BLaER1 treated with 17β-estradiol and CSF1 and Interleukin-3, amounts not matched to agents 10 nM and 100 nM (cell line): ENCODE results near the gene RFX3.

Experiments
- H3K27ac ChIP-seq, 11 experiments: shearing (Covaris generic); formaldehyde crosslinking; 2 replicates each; pipeline ENCODE4 v1.8.1; 2022
- H3K27me3 ChIP-seq, 11 experiments: shearing (Covaris generic); formaldehyde crosslinking; 2 replicates each; pipeline ENCODE4 v1.8.1; 2022
- H3K36me3 ChIP-seq, 11 experiments: shearing (Covaris generic); formaldehyde crosslinking; 2 replicates each; pipeline ENCODE4 v1.8.1; 2022
- H3K4me1 ChIP-seq, 10 experiments: shearing (Covaris generic); formaldehyde crosslinking; 2 replicates each; pipeline ENCODE4 v1.8.1; 2022
- H3K4me2 ChIP-seq, 11 experiments: shearing (Covaris generic); formaldehyde crosslinking; 2 replicates each; pipeline ENCODE4 v1.8.1; 2022
- H3K4me3 ChIP-seq, 10 experiments: shearing (Covaris generic); formaldehyde crosslinking; 2 replicates each; pipeline ENCODE4 v1.8.1; 2022
- H3K9ac ChIP-seq, 11 experiments: shearing (Covaris generic); formaldehyde crosslinking; 2 replicates each; pipeline ENCODE4 v1.8.1; 2022
- H3K9me3 ChIP-seq, 11 experiments: shearing (Covaris generic); formaldehyde crosslinking; replicated peaks in 1 of 11; 2 replicates each; pipeline ENCODE4 v1.8.1; 2022
- H4K20me1 ChIP-seq, 11 experiments: shearing (Covaris generic); formaldehyde crosslinking; 2 replicates each; pipeline ENCODE4 v1.8.1; 2022
- Cebpa-rat ChIP-seq, 11 experiments: shearing (Covaris generic); IDR thresholded peaks; 2 replicates each; pipeline ENCODE4 v1.8.1; 2022

RFX3 gene

DNA sequence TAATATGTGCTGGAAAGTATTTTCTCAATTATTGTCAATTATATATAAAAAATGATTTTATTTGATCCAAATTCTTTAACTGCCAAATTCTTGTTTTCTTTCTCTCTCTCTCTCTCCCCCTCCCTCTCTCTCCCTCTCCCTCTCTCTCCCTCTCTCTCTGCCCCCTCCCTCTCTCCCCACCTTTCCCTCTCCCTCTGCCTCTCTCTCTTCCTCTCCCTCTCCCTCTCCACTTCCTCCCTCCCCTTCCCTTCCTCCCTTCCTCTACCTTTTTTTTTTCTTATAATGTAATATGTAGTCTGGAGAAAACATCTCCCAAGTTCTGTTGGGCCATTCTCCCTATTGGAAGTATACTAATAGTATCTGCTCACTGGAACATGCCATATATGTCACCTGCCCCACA, 6.4 kb upstream of the RFX3 start:
- H3K36me3 ChIP-seq = peaks cover 6 to 28% (median 11%) of the 10 kb centered on the region in 11 experiments; a peak in 15 of 22 replicates
- TF ChIP-seq Cebpa-rat (IDR thresholded peaks at IDR 0.05) = no peak
- no peaks in the 10 kb centered on the region for H4K20me1 ChIP-seq
- peaks cover 17 to 22% (median 19%) of the 10 kb centered on the region in 10 experiments for H3K4me1 ChIP-seq
- H3K4me2 ChIP-seq = no peak overlapping the region
- H3K27me3 ChIP-seq = no peaks in the 10 kb centered on the region
- no peak overlapping the region for H3K9ac ChIP-seq
- no peak overlapping the region for H3K4me3 ChIP-seq
- H3K9me3 ChIP-seq = no peaks in the 10 kb centered on the region; a peak in 1 of 22 replicates
- H3K27ac ChIP-seq = no peak overlapping the region

DNA sequence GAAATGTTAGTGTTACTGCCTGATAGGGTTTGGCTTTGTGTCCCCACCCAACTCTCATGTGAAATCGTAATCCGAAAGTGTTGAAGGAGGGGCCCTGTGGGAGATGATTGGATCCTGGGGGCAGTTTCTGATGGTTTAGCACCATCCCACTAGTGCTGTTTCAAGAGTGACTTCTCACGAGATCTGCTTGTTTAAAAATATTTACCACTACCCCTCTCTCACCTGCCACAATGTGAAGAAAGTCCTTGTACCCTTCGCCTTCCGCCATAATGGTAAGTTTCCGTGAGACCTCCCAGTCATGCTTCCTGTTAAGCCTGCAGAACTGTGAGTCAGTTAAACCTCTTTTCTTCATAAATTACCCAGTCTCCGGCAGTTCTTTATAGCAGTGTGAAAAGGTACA, 2.6 kb upstream of the RFX3 start:
- Histone ChIP-seq H3K4me3 (peak overlapping the region in 5 of 10 experiments; percentile 15 to 99 (median 27); a peak in 5 of 20 replicates), H3K4me2 (peak overlapping the region; percentile 67 to 96 (median 91)), H3K36me3 (peaks cover 6 to 28% (median 11%) of the 10 kb centered on the region in 11 experiments; a peak in 15 of 22 replicates), H3K27ac (peak overlapping the region in 1 of 11 experiments; percentile 7; a peak in 2 of 22 replicates), H3K9me3 (no peaks in the 10 kb centered on the region; a peak in 1 of 22 replicates), H3K9ac (peak overlapping the region in 1 of 11 experiments; percentile 33; a peak in 1 of 22 replicates), H4K20me1 (no peaks in the 10 kb centered on the region), H3K27me3 (no peaks in the 10 kb centered on the region), H3K4me1 (peaks cover 18 to 35% (median 26%) of the 10 kb centered on the region in 10 experiments)
- no peak for TF ChIP-seq Cebpa-rat (IDR thresholded peaks at IDR 0.05)

DNA sequence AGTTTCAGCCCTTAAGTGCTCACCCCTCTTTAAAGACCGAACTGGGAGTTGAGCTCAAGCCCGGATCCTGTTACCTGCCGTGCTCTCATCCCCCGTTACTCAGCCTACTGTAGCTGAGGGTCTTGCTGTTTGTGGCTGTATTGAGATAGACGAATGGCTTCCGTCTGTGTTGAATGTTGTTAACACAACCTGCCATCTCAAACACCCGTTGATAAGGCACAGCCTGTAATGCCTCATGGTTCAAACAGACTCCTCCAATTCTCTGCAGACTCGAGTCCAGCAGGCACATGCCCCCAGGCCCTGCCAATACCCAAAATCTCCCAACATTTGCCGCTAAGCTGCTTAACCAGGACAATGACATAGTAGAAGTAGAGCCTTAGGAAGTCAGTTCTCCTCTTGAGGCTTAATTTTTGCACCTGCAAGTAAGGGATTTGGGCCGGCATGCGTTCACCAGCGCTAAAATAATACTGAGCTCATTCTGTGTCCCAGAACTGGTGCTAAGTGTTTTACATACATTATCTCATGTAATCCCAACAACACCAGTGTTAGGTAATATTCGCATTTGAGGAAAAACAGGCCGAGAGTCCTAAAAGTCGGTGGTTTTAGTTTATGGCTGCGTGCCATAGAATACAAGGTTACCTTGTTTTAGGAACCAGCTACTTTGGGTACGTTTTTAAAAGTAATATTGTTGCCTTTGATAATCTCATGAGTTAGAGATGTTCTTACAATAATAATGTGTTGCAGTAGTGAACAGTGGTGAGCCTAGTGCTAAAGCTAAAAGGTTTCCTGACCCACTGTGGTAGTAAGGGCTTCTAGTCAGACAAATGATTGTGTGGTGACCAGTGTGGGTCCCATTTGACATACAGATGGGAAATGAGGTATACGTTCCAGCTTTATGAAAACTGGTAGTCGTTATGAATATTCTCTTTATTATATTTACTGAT, 1.5 kb upstream of the RFX3 start:
- Histone ChIP-seq H3K27ac (peak overlapping the region; percentile 98 to 100 (median 100)), H3K9me3 (no peaks in the 10 kb centered on the region; a peak in 1 of 22 replicates), H3K9ac (peak overlapping the region; percentile 98 to 100 (median 99)), H3K4me2 (peak overlapping the region; percentile 73 to 96 (median 92)), H3K4me3 (peak overlapping the region; percentile 75 to 100 (median 99)), H3K27me3 (no peaks in the 10 kb centered on the region), H4K20me1 (no peaks in the 10 kb centered on the region), H3K36me3 (peaks cover 6 to 28% (median 11%) of the 10 kb centered on the region in 11 experiments; a peak in 15 of 22 replicates), H3K4me1 (peaks cover 18 to 46% (median 29%) of the 10 kb centered on the region in 10 experiments)
- no peak for TF ChIP-seq Cebpa-rat (IDR thresholded peaks at IDR 0.05)

DNA sequence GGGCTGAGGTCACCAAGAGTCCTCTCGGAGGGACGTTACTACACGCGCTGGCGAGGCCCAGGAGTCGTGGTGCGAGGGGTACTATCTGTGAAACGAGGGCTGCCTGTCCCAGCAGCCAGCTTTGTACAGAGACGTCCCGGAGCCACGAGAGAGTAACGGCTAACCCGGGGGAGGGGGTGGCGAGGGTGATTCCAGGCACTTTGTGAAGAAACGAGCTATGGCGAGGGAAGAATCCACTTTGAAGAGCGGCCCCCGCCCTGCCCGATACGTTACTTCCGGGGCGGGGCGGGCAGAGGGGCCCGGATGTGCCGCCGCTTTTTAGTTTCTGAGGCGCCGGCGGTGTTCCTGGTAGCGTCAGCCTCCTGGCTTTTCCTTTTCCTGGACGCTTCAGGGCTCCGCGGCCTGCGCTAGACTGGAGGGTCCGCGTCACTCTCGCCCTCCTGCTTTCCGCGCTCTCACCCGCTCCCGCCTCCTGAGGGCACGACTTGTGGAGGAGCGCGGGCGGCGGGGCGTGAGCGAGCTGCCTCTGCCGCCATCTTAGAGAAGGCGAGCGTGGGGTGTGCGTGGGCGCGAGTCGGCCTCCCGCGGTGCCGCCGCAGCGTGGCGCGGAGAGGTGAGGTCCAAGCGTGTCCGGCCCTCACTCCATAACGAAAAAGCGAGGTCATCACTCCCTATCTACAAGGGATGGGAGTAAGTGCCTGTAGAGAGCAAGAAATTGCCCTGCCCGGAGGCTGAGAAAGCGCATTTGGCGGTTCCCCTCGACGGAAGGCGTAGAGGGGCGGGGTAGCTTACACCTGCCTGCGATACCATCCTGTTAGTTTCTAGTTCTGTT, 580 bp upstream of the RFX3 start:
- peak overlapping the region; percentile 98 to 100 (median 100) for H3K27ac ChIP-seq

DNA sequence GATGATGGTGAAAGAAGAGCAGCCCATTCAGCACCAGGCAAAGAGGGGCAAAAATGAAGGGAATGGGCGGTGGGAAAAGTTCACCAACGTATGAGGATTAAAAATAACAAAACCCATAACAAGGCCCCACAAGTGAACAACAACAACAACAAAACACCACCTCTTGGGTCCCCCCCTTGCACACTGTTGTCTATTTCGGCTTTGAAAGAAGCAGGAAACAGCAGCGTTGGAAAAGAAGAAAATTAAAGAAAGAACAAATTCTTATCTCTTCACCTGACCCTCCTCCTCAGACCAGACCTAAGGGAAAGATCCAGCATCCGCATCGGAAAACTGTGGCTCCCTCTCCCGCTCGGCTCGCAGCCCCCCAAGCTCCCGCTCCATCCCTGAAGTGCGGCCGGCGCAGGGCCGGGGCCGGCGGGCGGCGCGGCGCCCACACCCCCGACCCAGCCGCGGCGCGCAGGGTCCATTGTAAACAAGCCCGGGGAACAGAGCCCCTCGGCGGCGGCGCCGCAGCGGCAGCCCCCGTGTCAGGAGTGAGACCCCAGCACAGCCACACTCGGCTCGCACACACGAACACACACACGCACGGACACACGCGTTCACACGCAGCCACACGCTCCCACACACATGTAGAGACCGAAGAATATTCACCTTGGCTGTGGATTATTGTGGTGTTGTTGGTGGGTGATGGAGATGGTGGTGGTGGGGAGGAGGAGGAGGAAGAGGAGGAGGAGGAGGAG, 535 bp downstream of the RFX3 start:
- H3K4me1 ChIP-seq = peaks cover 18 to 52% (median 29%) of the 10 kb centered on the region in 10 experiments

More for the DNA sequence above, 580 bp upstream of the RFX3 start:
- H3K4me3 ChIP-seq = peak overlapping the region; percentile 75 to 100 (median 99)
- peak overlapping the region; percentile 73 to 96 (median 92) for H3K4me2 ChIP-seq
- no peaks in the 10 kb centered on the region; a peak in 1 of 22 replicates for H3K9me3 ChIP-seq
- H3K9ac ChIP-seq = peak overlapping the region; percentile 98 to 100 (median 99)
- TF ChIP-seq Cebpa-rat (IDR thresholded peaks at IDR 0.05) = no peak
- H3K4me1 ChIP-seq = peaks cover 18 to 52% (median 29%) of the 10 kb centered on the region in 10 experiments
- H3K27me3 ChIP-seq = no peaks in the 10 kb centered on the region
- H4K20me1 ChIP-seq = no peaks in the 10 kb centered on the region
- peaks cover 6 to 28% (median 11%) of the 10 kb centered on the region in 11 experiments; a peak in 15 of 22 replicates for H3K36me3 ChIP-seq

DNA sequence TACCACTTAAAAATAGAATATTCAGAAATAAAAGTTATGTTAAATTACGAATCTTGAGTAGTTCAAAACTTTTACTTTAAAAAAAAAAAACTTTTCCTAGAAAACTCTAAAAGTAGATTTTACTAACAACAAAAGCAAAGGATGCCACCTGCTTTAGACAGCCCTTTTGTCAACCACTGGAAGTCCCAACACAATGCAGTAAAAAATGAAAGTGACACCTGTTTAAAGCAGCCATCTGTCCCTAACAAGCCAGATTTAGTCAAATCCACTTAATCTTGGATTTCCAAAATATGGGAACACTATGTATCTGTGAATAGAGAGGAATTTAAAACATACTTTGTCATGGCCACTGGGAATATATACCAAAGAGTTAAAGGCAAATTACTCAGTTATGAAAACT, 3.8 kb downstream of the RFX3 start:
- no peak for TF ChIP-seq Cebpa-rat (IDR thresholded peaks at IDR 0.05)
- H3K4me3 ChIP-seq = no peak overlapping the region
- no peak overlapping the region for H3K9ac ChIP-seq
- no peak overlapping the region for H3K27ac ChIP-seq
- peaks cover 0 to 6% (median 0%) of the 10 kb centered on the region in 11 experiments; a peak in 5 of 22 replicates for H3K36me3 ChIP-seq
- H3K9me3 ChIP-seq = peaks cover 0 to 2% (median 0%) of the 10 kb centered on the region in 11 experiments; a peak in 1 of 22 replicates
- H4K20me1 ChIP-seq = no peaks in the 10 kb centered on the region
- H3K4me2 ChIP-seq = peak overlapping the region in 1 of 11 experiments; percentile 26; a peak in 1 of 22 replicates
- H3K27me3 ChIP-seq = no peaks in the 10 kb centered on the region
- H3K4me1 ChIP-seq = peaks cover 0 to 33% (median 20%) of the 10 kb centered on the region in 10 experiments; a peak in 17 of 20 replicates

More for the DNA sequence above, 535 bp downstream of the RFX3 start:
- H3K27me3 ChIP-seq = no peaks in the 10 kb centered on the region
- H3K4me2 ChIP-seq = peak overlapping the region; percentile 71 to 91 (median 85)
- peaks cover 3 to 24% (median 6%) of the 10 kb centered on the region in 11 experiments; a peak in 13 of 22 replicates for H3K36me3 ChIP-seq
- H3K4me3 ChIP-seq = peak overlapping the region; percentile 75 to 100 (median 99)
- H3K9ac ChIP-seq = peak overlapping the region; percentile 83 to 100 (median 99)
- H4K20me1 ChIP-seq = no peaks in the 10 kb centered on the region
- peak overlapping the region; percentile 98 to 100 (median 100) for H3K27ac ChIP-seq
- no peak for TF ChIP-seq Cebpa-rat (IDR thresholded peaks at IDR 0.05)
- H3K9me3 ChIP-seq = no peaks in the 10 kb centered on the region; a peak in 1 of 22 replicates

DNA sequence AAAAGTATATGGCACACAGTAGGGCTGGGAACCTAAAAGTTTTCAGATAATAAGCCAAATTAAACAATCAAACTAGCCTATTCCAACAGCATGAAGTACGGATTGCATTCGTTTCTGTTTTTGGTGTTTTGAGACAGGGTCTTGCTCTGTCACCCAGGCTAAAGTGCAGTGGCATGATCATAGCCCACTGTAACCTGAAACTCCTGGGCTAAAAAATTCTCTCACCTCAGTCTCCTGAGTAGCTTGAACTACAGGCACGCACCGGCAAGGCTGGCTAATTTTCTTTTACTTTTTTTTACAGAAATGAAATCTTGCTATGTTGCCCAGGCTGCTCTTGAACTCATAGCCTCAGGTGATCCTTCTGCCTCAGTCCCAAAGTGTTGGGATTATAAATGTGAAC, 5.2 kb downstream of the RFX3 start:
- no peak for TF ChIP-seq Cebpa-rat (IDR thresholded peaks at IDR 0.05)
- no peaks in the 10 kb centered on the region for H4K20me1 ChIP-seq
- H3K9ac ChIP-seq = no peak overlapping the region
- peaks cover 0 to 7% (median 0%) of the 10 kb centered on the region in 11 experiments; a peak in 2 of 22 replicates for H3K9me3 ChIP-seq
- H3K4me2 ChIP-seq = no peak overlapping the region
- peaks cover 0 to 33% (median 23%) of the 10 kb centered on the region in 10 experiments; a peak in 18 of 20 replicates for H3K4me1 ChIP-seq
- H3K4me3 ChIP-seq = no peak overlapping the region
- H3K27me3 ChIP-seq = no peaks in the 10 kb centered on the region
- no peak overlapping the region for H3K27ac ChIP-seq
- peaks cover 0 to 11% (median 0%) of the 10 kb centered on the region in 11 experiments; a peak in 5 of 22 replicates for H3K36me3 ChIP-seq
